22Rv1 (cell line): ENCODE measurements around the gene ANGPTL8.

ENCODE experiments used
- CTCF ChIP-seq: fragments of 450-650 bp; IDR thresholded peaks from 2 replicates; pipeline ENCODE4 v1.5.1; 2017; ENCODE audit warnings: mild to moderate bottlenecking
- ZFX ChIP-seq: fragments of 450-650 bp; IDR thresholded peaks from 2 replicates; pipeline ENCODE4 v1.6.1; 2017; ENCODE audit warnings: antibody characterized with exemption, borderline replicate concordance

GRCh38 chr19:11234486-11235075 lies 4.8 kb upstream of the ANGPTL8 start:
- TF ChIP-seq CTCF (no peak), ZFX (no peak)
